Dedifferentiated amniotic fluid mesenchymal stem cell (primary cell): ENCODE results near the gene MSL1.

Experiments used
- DNase-seq: peaks from one replicate; pipeline ENCODE4 v3.0.0-alpha.2; 2016; ENCODE audit errors: extremely low spot score

MSL1 gene

DNA sequence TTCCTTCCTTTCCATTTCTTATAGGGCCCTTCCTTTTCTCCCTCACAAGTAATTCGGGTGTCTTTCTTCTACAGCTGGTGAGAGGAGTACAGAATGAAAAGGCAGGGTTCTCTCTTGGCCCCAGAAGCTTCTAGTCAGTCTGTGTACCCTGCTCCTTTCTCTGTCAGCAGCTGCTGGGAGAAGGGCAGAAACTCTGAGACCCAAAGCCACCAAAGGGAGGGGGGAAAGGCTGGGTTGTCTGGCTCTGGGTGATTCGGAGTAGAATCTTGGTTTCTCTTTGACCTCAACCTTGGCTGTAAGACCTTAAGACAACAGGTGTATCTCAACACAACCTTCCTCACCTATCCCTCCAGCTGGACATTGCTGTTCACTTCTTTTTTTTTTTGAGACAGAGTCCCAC, 18.1 kb upstream of the MSL1 start:
- DNase-seq: no peak

DNA sequence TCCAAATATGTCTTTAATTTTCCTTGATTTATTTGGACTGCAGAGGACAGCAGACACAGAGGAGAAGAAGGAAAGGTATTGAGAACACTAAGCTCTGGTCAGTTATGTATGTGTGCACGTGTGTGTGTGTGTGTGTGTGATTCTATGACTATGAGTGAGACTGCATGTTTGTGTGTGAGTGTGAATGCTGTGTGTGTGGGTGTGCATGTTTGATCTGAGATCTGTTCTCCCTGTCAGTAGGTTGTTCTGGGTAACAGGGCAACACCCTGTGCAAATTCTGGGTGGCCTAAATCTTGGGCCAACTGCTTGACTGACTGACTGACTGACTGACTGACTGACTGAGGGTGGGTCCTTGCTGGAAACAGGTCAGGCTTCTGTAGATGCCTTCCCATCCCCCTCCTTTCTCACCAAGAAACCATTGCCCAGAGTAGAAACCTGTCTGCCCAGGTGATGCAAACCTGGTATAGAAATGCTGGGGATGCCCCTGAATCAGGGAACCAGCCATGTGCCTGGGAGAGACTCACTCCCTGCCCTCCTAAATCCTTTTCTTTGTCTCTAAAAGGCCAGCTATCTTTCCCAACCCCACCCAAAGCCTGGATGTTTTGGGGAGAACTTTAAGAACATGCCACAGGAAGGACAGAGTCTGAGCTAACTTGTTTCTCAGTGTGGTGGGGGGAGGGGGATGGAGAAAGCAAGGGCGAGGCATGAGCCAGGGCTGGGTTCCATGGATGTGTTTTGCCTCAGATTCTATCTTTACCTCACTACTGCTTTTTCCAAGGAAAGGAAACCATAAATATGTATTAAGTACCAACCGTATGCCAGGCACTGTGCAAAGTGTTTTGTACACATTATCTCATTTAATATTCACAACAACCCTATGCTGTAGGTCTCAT, 16.9 kb upstream of the MSL1 start:
- DNase-seq: no peak

DNA sequence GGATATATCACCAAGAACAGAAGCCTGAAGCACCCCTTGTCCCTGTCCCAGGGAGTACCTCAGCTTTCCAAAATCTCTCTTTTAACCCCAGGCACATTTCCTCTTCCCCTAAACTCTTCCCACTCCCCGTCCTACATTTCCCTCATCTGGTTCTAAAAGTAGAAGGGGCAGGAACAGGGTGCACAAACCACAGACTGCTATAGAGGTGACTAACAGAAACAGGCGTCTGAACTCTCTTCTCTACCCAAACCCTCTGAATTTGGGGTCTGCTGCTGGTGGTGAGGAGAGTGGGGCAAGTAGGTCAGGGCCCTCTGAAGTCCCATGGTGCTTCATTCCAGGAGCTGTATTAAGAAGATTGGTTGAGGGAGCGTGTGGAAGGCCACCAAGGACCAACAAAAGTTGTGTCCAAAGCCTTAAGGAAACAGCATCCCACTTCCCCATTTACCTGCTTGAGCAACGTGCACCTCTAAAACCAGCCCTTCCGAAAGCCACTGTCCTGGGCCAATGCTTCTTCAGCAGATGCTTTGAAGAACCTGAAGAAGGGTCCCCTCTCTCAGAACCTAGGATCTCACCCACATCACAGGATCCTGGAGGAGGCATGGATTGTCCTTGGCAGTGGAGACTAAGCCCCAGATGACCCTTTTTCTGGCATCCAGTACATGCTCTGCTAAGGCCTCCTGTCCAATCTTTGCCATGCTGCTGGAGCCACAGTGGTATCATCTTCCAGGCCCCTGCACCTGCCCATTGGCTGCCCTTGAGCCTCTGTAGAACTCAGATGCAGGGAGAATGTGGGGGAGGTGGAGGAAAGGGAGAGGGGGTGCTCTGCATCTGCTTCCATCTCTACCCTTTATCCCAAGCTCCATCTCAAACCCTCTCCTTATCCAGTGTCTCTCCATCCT, 15.7 kb upstream of the MSL1 start:
- no peak for DNase-seq

DNA sequence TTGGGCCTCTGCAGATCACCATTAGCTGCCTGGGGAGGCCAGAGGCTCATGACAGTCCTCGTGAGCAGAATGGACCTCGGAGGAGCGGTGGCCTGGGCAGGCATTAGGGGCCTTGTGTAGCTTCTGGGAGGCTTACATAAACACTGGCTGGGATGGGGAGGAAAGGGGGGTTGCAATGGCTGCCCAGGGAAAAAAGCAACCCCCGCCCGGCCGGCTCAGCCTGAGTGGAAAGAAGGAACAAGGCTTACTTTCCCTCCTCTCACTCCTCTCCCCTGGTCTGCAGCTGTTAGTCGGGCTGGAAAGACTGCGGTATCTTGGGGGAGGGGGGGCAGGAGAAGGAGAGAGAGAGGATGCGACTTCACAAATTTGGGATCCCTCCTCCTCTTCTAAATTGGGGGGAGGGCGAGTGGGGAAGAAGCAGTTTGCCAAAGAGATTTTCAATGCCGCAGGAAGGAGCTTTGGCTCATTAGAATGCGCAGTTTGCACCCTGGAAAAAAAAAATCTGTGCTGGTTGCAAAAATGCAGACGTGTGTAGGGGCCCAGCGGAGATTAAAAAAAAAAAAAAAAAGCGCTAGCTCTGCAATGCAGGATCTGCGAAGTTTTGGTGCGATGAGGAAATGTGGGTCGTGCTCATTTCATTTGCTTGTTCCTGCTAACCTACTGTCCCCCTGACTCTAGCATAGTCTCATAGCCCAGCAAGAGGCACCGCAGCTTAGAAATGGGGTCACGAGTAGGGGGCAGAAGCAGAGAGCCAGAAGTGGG, 14.8 kb upstream of the MSL1 start:
- no peak for DNase-seq

DNA sequence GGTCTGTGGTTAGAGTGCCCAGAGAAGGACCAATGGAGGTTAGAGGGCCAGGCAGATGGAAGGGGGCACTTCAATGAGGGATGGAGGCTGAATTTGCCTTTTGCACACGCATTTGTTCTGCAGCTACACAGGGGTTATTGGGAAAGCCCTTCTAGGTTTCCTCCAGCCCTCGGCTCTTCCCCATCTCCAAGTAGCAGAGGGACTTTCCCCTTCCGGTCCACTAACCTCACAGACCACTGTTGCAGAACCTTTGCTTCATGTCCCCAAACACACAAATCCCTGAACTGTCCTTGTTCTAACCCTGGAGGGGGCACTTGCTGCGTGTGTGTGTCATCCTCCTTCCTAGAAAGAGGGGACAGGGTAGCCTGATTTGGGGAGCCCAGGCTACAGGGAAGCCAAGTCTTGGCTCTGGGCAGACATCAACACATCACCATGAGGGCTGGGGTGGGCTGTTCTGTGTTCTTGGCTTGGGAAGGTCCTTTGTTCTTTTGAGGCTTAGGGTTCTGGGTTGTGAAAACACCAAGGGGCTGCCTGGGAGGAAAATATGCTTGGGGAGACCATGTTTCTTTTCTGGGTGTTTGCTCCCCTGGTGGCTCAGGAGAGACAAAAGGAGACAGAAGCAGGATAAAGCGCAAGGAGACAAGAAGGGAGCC, 14.1 kb upstream of the MSL1 start:
- no peak for DNase-seq

DNA sequence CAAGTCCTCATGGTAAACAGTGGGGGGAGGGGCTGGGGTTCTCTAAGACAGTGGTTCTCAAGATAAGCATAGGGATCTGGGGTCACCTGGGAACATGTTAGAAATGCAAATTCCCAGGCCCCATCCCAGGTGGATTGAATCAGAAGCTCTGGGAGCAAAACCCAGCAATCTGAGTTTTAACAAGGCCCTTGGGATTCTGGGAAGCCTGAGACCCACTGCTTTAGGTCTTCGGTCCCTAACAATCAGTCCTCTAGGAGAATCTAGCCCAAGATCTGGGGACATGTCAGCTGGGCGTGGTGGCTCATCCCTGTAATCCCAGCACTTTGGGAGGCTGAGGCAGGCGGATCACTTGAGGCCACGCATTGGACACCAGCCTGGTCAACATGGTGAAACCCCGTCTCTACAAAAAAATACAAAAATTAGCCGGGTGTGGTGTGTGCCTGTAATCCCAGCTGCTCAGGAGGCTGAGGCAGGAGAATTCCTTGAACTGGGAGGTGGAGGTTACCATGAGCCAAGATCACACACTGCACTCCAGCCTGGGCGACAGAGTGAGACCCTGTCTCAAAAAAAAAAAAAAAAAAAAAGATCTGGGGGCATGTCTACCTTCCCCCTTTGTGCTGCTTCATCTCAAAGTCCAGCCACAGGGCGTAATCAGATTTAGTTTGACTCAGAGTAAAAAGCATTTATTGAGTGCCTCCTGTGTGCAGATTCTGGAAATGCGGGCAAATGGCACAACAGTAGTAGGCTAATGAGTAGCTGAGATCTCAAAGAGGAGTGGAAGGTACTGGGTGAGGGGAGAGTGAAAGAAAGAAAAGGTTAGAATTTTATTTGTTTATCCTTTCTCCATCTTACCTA, 12.6 kb upstream of the MSL1 start:
- no peak for DNase-seq

DNA sequence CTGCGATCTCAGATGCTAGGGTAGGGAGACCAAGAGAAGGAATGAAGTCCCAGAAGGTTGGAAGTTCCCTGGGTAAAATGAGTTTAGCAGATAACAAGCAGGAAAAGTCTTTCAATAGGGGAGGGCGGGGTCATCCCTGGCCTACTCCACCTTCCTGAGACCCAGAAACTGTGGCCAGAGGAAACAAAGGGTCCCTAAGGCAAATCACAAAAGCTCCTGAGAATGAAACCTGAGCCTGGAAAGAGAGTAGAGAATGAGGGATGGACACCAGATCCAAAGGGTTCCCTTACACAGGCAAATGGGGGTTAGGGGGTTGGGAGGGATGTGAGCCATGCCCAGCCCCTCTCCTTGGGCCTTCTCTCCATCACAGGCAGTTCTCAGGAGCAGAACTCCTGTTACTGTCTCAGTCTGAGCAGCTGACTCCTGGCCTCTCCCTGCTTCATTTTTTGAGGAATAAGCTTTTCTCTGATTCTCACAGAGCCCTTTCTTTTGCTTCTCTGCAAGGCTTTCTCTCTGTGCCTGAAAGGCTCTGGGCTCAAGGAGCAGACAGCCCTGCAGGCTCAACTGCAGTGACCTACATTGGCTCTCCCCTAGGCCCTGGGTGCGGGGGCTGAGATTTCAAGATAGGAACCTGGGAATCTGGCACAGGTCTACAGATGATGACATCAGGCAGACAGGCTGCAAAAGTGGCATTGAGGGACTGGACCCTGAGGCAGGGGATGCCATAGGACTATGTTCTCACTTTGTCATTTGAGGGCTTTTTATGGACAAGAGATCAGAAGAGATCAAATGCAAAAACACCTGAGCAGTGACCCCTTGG, 11.5 kb upstream of the MSL1 start:
- no peak for DNase-seq

DNA sequence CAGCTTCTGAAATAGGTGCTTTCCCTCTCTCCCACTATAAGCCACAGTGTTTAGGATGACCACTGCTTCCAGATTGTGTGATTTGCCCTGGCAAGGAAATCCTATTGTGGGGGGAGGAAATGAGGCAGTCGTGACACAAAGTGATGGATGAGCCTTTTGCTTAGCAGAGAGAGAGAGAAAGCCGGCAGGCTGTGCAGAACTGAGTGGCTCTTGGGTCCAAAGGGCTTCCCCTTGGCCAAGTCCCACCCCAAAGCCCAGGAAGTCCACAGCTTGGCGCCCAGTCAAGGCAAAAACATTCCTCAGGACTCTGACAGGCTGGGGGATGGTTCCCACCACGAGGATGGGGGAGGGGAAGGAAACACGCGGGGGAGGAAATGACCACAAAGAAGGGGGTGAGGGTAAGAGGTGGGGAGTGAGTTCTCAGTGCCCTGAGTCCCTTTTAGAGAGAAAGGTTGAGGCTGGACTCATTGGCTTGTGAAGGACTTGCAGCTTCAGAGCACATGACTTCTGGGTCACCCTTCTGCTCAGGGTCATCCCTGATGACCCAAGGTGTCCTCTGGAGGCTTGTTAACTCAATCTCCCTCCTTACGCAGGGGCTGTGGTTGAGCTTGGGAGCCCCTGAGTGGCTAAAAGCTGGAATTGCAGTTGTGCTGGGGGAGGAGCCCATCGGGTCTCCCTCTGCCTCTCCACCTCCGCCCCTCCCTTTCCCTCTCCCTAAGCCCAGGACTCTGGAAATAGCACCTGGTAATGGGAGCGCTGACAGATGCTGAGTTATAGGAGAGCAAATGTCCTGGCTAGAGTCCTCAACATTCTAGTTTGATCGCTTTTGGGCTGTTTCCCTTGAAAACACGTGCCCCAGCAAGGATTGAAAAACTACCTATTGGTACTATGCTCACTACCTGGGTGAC, 10.3 kb upstream of the MSL1 start:
- peak; percentile 75 for DNase-seq

DNA sequence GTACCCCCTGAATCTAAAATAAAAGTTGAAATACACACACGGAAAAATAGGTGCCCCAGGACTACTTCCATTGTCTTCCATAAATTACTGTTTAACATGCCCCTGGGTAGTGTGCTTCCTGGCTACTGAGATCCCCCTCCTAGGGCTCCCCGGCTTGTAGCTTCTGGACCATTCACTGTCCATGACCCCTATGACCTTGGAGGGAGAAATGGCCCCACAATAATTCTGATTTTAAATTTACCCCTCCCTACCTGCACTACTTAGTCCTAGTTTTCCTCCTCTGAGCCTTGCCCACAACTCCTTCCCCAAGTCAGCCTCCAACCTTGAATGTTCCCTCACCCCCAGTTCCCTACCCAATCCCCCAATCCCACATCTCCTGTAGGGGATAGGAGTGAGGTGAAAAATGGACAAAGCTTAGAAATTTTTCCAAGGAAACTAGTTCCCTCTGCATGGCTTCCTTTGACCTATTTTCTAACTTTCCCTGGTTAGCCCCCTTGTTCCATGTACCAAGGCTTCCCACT, 9.5 kb upstream of the MSL1 start:
- DNase-seq: no peak

DNA sequence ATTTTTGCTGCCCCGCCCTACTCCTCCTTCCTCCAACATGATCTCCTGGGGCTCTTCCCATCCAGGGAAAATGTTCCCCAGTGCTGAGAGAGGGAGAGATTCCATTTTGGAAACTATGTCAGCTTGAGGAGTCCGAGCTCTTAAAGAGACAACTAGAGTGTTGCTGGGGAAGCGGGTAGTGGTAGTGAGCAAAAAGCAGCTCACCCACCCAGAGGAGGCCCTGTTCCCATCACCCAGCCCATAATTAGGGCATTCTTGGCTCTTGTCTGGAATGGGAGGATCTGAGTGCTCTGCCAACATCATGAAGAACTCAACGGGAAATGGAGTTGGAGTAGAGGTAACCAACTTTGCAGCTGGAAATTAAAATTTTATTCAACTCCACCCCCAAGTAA, 9.1 kb upstream of the MSL1 start:
- DNase-seq: no peak

DNA sequence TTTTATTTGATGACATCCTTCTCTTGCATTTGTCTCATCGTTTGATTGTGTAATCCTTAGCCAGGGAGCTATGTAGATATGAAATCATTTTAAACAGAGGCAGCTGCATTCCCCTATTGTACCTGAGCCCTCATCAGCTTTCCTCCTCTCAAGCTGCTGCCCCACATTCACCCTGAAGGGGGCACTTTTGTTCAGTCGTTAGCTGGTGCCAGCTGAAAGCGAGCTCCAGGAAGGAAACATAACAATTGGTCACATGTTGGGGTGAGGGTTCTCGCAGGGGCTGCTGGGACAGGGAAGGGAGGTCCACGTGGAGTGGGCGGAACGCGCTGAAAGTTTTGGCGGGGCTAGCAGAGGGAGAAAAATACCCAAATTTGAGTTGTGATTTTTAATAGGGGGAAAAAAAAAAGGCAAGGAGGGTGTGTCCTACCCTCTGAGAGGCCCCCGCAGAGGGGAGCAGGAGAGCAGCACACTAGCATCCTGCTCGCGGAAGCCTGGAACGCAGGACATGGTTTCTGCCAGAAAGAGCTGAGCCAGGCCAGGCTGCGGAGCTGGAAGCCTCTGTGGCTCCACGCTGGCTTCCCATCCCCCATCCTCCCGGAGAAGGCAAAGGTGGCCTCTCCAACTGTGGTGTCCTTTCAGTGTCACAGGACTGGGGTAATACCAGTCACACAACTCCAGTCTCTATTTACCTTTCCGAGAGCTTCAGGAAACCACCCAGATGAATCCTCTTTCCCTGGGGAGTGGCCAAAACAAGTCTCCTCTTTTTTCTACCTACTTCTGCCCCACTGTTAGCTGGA, 8.5 kb upstream of the MSL1 start:
- peak; percentile 97 for DNase-seq

DNA sequence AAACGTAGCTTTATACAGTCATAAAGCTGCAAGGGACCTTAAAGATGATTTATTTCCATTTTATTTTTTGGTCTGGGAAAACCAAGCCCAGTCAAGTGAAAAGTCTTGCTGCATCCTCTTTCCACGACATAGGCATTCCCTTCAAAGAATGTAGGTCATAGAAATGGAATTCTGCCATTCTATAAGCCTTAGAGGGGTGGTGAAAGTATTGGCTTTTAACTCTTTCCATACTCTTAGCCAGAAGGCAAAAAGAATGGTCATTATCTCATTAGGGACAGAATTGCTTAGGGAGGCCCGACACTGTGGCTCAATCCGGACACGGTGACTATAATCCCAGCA, 7.9 kb upstream of the MSL1 start:
- DNase-seq: no peak

DNA sequence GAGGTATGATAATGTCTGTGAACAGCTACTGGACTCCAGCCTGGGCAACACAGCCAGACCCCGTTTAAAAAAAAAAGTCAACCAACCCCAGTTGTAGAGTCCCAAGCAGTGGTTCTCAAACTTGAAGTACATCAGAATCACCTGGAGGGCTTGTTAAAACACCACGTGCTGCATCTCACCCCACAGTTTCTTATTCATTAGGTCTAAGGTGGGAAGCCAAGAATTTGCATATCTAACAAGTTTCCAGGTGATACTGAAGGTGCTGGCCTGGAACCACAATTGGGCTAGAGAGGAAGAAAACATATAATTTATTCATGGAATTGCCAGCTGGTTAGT, 6.7 kb upstream of the MSL1 start:
- no peak for DNase-seq

DNA sequence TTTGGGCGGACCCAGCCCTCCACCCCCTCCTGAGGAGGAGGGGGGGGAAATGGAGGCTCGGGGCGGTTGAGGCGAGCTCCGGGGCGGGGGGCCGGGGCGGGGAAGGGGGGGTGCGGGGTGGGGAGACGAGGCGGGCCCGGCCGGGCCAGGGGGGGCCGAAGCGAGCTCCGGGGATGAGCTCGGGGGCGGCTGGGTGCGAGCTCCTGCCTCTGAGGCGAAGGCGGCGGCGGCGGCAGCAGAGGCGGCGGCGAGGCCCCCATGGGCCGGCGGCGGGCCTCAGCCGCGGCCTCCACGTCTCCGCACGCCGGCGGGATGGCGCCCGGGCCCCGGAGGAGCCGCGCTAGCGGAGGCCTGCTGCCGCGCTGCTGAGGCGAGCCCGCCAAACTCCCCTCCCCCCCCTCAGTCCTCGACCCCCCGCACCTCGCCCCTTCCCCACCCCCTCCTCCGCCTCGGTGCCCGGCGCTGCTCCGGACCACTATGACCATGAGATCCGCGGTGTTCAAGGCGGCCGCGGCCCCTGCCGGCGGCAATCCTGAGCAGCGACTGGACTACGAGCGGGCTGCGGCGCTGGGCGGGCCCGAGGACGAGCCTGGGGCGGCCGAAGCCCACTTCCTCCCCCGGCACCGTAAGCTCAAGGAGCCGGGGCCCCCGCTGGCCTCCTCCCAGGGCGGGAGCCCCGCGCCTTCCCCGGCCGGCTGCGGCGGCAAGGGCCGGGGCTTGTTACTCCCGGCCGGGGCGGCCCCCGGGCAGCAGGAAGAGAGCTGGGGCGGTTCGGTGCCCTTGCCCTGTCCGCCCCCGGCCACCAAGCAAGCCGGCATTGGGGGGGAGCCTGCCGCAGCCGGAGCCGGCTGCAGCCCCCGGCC, 596 bp downstream of the MSL1 start:
- DNase-seq: no peak

DNA sequence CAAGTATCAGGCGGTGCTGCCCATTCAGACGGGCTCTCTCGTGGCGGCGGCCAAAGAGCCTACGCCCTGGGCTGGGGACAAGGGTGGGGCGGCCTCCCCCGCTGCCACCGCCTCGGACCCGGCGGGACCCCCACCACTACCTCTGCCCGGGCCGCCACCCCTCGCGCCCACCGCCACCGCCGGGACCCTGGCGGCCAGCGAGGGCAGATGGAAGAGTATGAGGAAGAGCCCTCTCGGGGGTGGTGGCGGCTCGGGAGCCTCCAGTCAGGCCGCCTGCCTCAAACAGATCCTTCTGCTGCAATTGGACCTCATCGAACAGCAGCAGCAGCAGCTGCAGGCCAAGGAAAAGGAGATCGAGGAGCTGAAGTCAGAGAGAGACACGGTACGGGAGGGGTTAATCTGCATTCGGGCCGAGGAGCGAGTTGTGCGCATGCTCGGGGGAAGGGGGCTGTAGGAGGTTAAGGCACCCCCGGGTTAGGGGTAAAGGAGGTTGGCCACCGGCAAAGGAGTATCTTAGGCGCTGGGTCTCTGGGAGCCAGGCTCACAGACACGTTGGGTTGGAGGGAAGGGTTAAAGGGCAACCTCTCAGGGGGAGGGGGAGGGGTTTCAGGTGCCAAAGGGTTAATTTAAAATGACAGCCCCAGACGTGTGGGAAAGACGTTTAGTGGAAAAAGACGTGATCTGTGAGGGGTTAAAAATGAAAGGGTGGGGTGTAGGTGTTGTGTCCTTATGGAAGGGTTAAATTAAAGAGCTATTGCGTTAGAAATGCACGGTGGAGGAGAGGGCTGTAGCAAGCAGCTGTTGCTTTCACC, 1.4 kb downstream of the MSL1 start:
- peak; percentile 51 for DNase-seq

DNA sequence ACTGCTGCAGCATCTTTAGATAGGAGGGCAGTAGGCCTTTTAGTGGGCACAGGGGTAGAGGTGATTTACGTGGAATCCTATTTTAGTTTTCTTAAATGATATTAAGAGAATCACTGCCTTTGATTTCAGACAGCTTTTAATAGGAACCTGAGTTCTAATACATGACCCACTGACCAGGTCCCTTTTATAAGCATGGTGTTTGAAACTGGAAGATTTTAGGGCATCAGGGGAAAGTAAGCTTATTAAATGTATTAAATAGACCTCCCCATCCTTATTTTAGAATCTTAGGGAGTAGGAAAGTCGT, 2.0 kb downstream of the MSL1 start:
- no peak for DNase-seq
